GM12878 (cell line): ENCODE results near the gene BCL2. TPM values are rescaled to one million over a fixed set of nuclear protein-coding genes. Genes with fewer than 3 reads are reported as not detected.

Experiments
- ATF3 ChIP-seq: IDR thresholded peaks from 2 replicates; pipeline ENCODE4 v1.6.1; 2011; ENCODE audit warnings: low read depth, mild to moderate bottlenecking, low read length, moderate library complexity, borderline replicate concordance; ENCODE audit errors: extremely low read depth
- CREB1 ChIP-seq: IDR thresholded peaks from 2 replicates; pipeline ENCODE4 v1.6.1; 2012; ENCODE audit warnings: low read depth, mild to moderate bottlenecking, inconsistent platforms
- CTCF ChIP-seq, 3 experiments: IDR thresholded peaks in 2 of 3; conservative IDR thresholded peaks in 1 of 3; 2 replicates each; pipeline ENCODE4 v1.5.1; 2011; ENCODE audit warnings: low read depth in 3 of 3, low read length in 3 of 3, mild to moderate bottlenecking in 3 of 3, control low read depth in 2 of 3, moderate library complexity in 2 of 3, inconsistent platforms in 1 of 3, mixed read lengths in 1 of 3; ENCODE audit not compliant: control insufficient read depth in 2 of 3, insufficient read depth in 1 of 3; ENCODE audit errors: extremely low read depth in 1 of 3
- DPF2 ChIP-seq: fragments of 450-650 bp; IDR thresholded peaks from 2 replicates; pipeline ENCODE4 v1.6.1; 2017; ENCODE audit warnings: mild to moderate bottlenecking
- EP300 ChIP-seq, 2 experiments: fragments of 150-350 bp in 1 of 2; IDR thresholded peaks; 2 replicates each; pipeline ENCODE4 v1.6.1; 2011 to 2012; ENCODE audit warnings: low read depth in 2 of 2, low read length in 2 of 2, borderline replicate concordance in 1 of 2, improper control_type of control experiment in 1 of 2, inconsistent platforms in 1 of 2; ENCODE audit not compliant: control insufficient read depth in 1 of 2
- FOS ChIP-seq: IDR thresholded peaks from 3 replicates; pipeline ENCODE4 v1.6.1; 2011; ENCODE audit warnings: borderline replicate concordance; ENCODE audit not compliant: insufficient read length; ENCODE audit errors: extremely low read depth
- HCFC1 ChIP-seq: fragments of 150-350 bp; IDR thresholded peaks from 2 replicates; pipeline ENCODE4 v1.6.1; 2014; ENCODE audit warnings: low read length
- IKZF1 ChIP-seq: fragments of 450-650 bp; conservative IDR thresholded peaks from 2 replicates; pipeline ENCODE4 v1.6.1; 2017; ENCODE audit warnings: antibody characterized with exemption, mild to moderate bottlenecking
- KAT2A ChIP-seq: conservative IDR thresholded peaks from 2 replicates; pipeline ENCODE4 v1.6.1; 2011; ENCODE audit warnings: low read depth, low read length; ENCODE audit not compliant: control insufficient read depth
- LARP7 ChIP-seq: fragments of 450-650 bp; IDR thresholded peaks from 2 replicates; pipeline ENCODE4 v1.6.1; 2017; ENCODE audit warnings: mild to moderate bottlenecking
- NFYA ChIP-seq: IDR thresholded peaks from 2 replicates; pipeline ENCODE4 v1.6.1; 2011; ENCODE audit warnings: low read depth, mild to moderate bottlenecking, low read length, improper control_type of control experiment, borderline replicate concordance
- NKRF ChIP-seq: fragments of 450-650 bp; conservative IDR thresholded peaks from 2 replicates; pipeline ENCODE4 v1.6.1; 2017; ENCODE audit warnings: mild to moderate bottlenecking, moderate library complexity
- POLR2A ChIP-seq: IDR thresholded peaks from 2 replicates; pipeline ENCODE4 v1.6.1; 2011; ENCODE audit warnings: low read depth, mild to moderate bottlenecking, low read length
- POU2F2 ChIP-seq: IDR thresholded peaks from 3 replicates; pipeline ENCODE4 v1.6.1; 2011; ENCODE audit warnings: low read depth, mild to moderate bottlenecking, low read length, borderline replicate concordance
- RAD21 ChIP-seq: IDR thresholded peaks from 2 replicates; pipeline ENCODE4 v1.6.1; 2011; ENCODE audit warnings: mild to moderate bottlenecking, low read depth, low read length, moderate library complexity; ENCODE audit not compliant: insufficient read depth
- RELA ChIP-seq: fragments of 450-650 bp; IDR thresholded peaks from 2 replicates; pipeline ENCODE4 v1.8.0; 2014; ENCODE audit warnings: borderline replicate concordance; ENCODE audit not compliant: partially characterized antibody
- RFX5 ChIP-seq: IDR thresholded peaks from 2 replicates; pipeline ENCODE4 v1.6.1; 2011; ENCODE audit warnings: low read depth, low read length, improper control_type of control experiment
- SREBF2 ChIP-seq: IDR thresholded peaks from 2 replicates; pipeline ENCODE4 v1.6.1; 2012; ENCODE audit warnings: mild to moderate bottlenecking, low read length
- TARDBP ChIP-seq: IDR thresholded peaks from 2 replicates; pipeline ENCODE4 v1.6.1; 2016; ENCODE audit warnings: borderline replicate concordance
- ZBED1 ChIP-seq: IDR thresholded peaks from 2 replicates; pipeline ENCODE4 v1.6.1; 2016; ENCODE audit warnings: borderline replicate concordance
- ZNF207 ChIP-seq: fragments of 450-650 bp; IDR thresholded peaks from 2 replicates; pipeline ENCODE4 v1.6.1; 2014; ENCODE audit warnings: antibody characterized with exemption, mild to moderate bottlenecking, borderline replicate concordance
- ZNF592 ChIP-seq: fragments of 450-650 bp; IDR thresholded peaks from 2 replicates; pipeline ENCODE4 v1.6.1; 2017; ENCODE audit warnings: mild to moderate bottlenecking, moderate library complexity
- polyA plus RNA-seq, 11 experiments: library from polyadenylated mRNA; depleted of rRNA in 4 of 11; unstranded in 6 of 11; stranded (reverse) in 5 of 11; fragments of >200 nt; fragmentation: Nextera tagmentation in 4 of 11; fragmentation: Illumina TruSeq in 1 of 11; extraction: Ambion mirVana in 4 of 11; extraction: Trizol in 1 of 11; gene quantifications; 1 replicate in 1 of 11; 2 replicates in 10 of 11; pipeline versions ENCODE4 v1.2.1 to v1.2.3, GENCODE V29; 2011 to 2016; ENCODE audit warnings: inconsistent platforms in 2 of 11, missing spikeins in 2 of 11, low read depth in 1 of 11
- total RNA-seq, 4 experiments: library from RNA; depleted of rRNA in 3 of 4; stranded (reverse); fragments of >200 nt in 3 of 4; fragmentation: Illumina TruSeq in 1 of 4; extraction: Trizol in 1 of 4; gene quantifications; 2 replicates each; pipeline versions ENCODE4 v1.2.1 to v1.2.3, GENCODE V29; 2013 to 2021

BCL2 gene
- total and polyA plus RNA-seq, 10 of the 15 experiments (the other 5 are each of a cell fraction or from before 2014, with no cell fraction given): 4.1 to 47.8 (median 19.3) TPM

- peak; percentile 40; the same call in 1 of the 2 replicates for TF ChIP-seq ATF3
- TF ChIP-seq KAT2A: no peak
- peak; percentile 58; the same call in 1 of the 2 replicates for TF ChIP-seq NKRF
- no peak for TF ChIP-seq NFYA
- peak; percentile 95 for TF ChIP-seq DPF2
- TF ChIP-seq ZBED1: peak; percentile 76; the same call in 1 of the 2 replicates
- no peak for TF ChIP-seq CREB1
- peak; percentile 81; the same call in 1 of the 2 replicates for TF ChIP-seq ZNF207
- peak; percentile 94 to 98; a peak in 3 of 4 replicates for TF ChIP-seq EP300 (IDR thresholded peaks at IDR 0.05; ENCODE audit: borderline replicate concordance in 1 of 2, control insufficient read depth in 1 of 2, low read depth in 2 of 2, low read length in 2 of 2)
- TF ChIP-seq HCFC1: 0 out of 2 replicates have a peak, but pooled peaks have one; percentile 19
- TF ChIP-seq RELA: peak; percentile 63
- peak; percentile 96 for TF ChIP-seq ZNF592
- TF ChIP-seq POLR2A: peak; percentile 18; the same call in 1 of the 2 replicates
- no peak for TF ChIP-seq LARP7
- no peak for TF ChIP-seq CTCF (IDR thresholded peaks at IDR 0.05 in 2 of 3, conservative IDR thresholded peaks at IDR 0.05 in 1 of 3; ENCODE audit: control insufficient read depth in 2 of 3, extremely low read depth in 1 of 3, insufficient read depth in 1 of 3, low read depth in 3 of 3, low read length in 3 of 3)
- TF ChIP-seq TARDBP: no peak
- TF ChIP-seq SREBF2: no peak
- TF ChIP-seq FOS: no peak
- peak; percentile 91 for TF ChIP-seq IKZF1
- 0 out of 2 replicates have a peak, but pooled peaks have one; percentile 3 for TF ChIP-seq RAD21
- 0 out of 2 replicates have a peak, but pooled peaks have one; percentile 21 for TF ChIP-seq RFX5
- TF ChIP-seq POU2F2: peak; percentile 87; the same call in 1 of the 3 replicates
Observed at GRCh38 chr18:63141778-63142176, 177.8 kb downstream of the BCL2 start (continued).
